ENCODE data around the gene FOXL2NB.
"Not testable (repeated sequence)": the region's sequence is repeated elsewhere in the genome, so short reads cannot be mapped to it uniquely, and the experiment has no call there.

The FOXL2NB gene

GRCh38 chr3:138946663-138947494 is at the start of gene FOXL2NB, which contains the start of gene FOXL2:
FOXL2NB (plus strand) TSS chr3:138947217; CDS start chr3:138947365, 148 bp downstream.
FOXL2 (minus strand) TSS chr3:138947137; CDS start chr3:138946722, 415 bp downstream.
- peak; percentile 27 for DNase-seq

GRCh38 chr3:138898301-138898700 is 48.7 kb upstream of the FOXL2NB start:
- DNase-seq: no peak

GRCh38 chr3:138898708-138899107 is 48.3 kb upstream of the FOXL2NB start:
- no peak for DNase-seq

GRCh38 chr3:138899351-138899991 is 47.5 kb upstream of the FOXL2NB start:
- no peak for DNase-seq

- DNase-seq: no peak
These were observed 45.5 kb upstream of the FOXL2NB start for GRCh38 chr3:138901567-138901966.

GRCh38 chr3:138902171-138902570 is 44.8 kb upstream of the FOXL2NB start:
- DNase-seq: no peak

- no peak for DNase-seq
These were observed 39.5 kb upstream of the FOXL2NB start for GRCh38 chr3:138907539-138907938.

- DNase-seq: no peak
These were observed 38.2 kb upstream of the FOXL2NB start for GRCh38 chr3:138908846-138909245.

- no peak for DNase-seq
These were observed 37.1 kb upstream of the FOXL2NB start for GRCh38 chr3:138909904-138910303.

GRCh38 chr3:138911621-138912020 is 35.4 kb upstream of the FOXL2NB start:
- DNase-seq: no peak

GRCh38 chr3:138912237-138912636 is 34.8 kb upstream of the FOXL2NB start:
- no peak for DNase-seq

GRCh38 chr3:138913766-138914165 is 33.3 kb upstream of the FOXL2NB start:
- no peak for DNase-seq

GRCh38 chr3:138914870-138915502 is 32.0 kb upstream of the FOXL2NB start:
- DNase-seq: no peak

- DNase-seq: peak; percentile 86
These were observed 31.2 kb upstream of the FOXL2NB start for GRCh38 chr3:138915503-138916498.

- DNase-seq: no peak
These were observed 30.2 kb upstream of the FOXL2NB start for GRCh38 chr3:138916824-138917223.

- no peak for DNase-seq
These were observed 27.7 kb upstream of the FOXL2NB start for GRCh38 chr3:138919325-138919724.

GRCh38 chr3:138921316-138922292 is 25.4 kb upstream of the FOXL2NB start:
- no peak for DNase-seq

GRCh38 chr3:138922400-138922799 is 24.6 kb upstream of the FOXL2NB start:
- DNase-seq: not testable (repeated sequence)

GRCh38 chr3:138923531-138923994 is 23.5 kb upstream of the FOXL2NB start:
- DNase-seq: peak; percentile 82

GRCh38 chr3:138928727-138929372 is 18.2 kb upstream of the FOXL2NB start:
- no peak for DNase-seq
